RPMI7951 (cell line): ENCODE results near the gene SLC6A19. TPM values are rescaled to one million over a fixed set of nuclear protein-coding genes. Genes with fewer than 3 reads are reported as not detected.

ENCODE experiments used
- DNase-seq: peaks from one replicate; pipeline ENCODE4 v3.0.0-alpha.2; 2012; ENCODE audit warnings: low read depth
- total RNA-seq: library from RNA; depleted of rRNA; stranded (reverse); fragments of >200 nt; shearing (Covaris generic); gene quantifications from 2 replicates; pipeline ENCODE4 v1.2.3, GENCODE V29; 2014

SLC6A19 gene
- total RNA-seq, 1 experiment from 2014 or later: not detected

DNA sequence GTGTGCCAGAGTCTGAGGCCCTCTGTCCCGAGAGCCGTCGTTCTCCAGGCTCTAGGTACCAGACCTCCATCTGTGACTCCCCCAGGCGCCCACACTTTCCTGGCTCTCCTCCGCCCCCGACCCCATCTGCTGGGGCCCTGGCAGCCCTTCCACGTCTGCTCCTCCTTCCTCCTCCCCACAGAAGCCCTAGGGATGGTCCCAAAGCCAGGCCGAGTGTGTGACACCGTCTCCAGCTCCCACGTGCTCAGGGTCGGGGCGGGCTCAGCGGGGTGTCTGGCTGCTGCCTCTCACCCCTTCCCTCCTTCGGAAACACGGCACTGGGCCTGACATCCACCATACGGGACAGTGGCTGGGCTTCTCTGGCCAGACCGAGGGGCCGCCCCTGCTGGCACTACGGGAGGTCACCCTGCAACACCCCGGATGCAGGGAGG, 20.5 kb upstream of the SLC6A19 start:
- no peak for DNase-seq

DNA sequence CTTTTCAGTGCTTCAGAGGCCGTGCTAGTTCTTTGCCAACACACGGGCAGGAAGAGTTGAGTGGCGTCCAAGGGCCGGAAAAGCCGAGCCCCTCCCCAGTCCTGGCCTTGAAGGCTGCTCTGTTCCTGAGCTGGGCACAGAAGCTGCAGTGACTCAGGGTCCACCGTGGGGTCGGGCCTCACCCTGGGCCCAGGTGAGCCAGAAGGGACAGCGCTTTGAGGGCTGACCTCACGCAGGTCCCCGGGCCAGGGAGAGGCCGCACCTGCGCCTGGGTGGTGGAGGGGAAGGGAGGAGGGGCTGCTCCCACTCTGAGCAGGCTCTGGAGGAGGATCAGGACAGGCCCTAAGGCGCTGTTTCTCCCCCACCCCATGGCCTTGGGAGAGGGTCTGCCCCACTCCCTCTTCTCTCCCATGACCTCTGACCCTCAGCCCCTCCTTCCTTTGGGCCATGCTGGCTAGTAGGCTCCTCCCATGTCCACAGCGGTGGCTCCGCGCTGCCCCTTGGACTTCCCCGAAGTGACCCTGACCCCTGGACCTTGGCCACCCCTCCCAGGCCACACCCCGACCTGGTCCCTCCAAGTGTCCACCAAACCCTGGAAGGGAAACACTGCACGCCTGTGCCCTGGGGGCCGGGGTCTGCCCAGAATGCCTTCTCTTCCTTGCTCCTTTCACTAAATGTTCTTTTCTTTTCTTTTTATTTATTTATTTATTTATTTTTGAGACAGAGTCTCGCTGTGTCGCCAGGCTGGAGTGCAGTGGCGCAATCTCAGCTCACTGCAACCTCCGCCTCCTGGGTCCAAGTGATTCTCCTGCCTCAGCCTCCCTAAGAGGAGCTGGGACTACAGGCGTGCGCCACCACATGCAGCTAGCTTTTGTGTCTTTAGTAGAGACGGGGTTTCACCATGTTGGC, 19.7 kb upstream of the SLC6A19 start:
- DNase-seq: no peak

DNA sequence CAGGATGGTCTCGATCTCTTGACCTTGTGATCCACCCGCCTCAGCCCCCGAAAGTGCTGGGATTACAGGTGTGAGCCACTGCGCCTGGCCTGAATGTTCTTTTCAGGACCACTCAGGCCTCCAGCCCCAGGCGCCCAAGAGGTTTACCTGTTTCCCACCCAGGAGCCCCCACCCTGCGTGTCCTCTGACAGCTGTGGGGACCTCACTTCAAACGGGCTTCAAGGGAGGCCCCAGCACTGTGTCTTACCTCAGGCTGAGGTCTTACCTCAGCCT, 19.1 kb upstream of the SLC6A19 start:
- DNase-seq: no peak

DNA sequence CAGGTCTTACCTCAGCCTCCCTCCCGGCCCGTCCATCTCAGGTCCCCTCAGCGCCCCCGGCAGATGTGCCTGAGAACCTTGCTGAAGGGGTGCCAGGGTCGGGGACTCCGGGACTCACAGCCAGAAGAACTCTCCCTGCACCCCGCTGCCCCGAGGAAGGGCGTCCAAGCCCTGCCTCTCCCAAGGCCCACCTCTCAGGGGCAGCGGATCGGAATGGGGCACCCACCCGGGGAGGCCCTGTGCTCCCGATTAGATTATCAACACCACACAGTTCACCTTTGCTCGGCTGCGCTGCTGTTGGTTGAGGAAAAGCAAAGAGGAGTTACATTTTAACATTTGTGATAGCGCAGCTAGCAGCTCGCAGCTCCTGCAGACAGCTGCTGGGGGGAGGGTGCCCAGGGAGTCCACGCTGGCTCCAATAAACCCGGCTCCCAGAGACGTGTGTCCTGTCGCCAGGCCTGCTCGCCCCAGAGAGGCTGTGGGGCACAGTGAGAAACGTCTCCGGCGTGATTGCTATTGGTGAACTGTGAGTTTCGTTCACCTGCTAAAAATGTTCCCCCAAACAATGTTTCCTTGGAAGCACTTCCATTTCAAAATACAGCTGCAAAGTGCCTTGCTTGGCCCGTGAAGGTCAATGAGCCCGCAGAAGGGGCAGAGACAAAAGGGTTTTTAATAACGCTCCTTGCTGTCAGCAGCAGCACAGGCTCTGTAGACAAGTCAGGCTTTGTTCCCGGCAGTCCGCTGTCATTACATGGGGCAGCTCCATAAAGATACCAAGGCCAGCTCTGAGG, 18.6 kb upstream of the SLC6A19 start:
- peak; percentile 8 for DNase-seq

DNA sequence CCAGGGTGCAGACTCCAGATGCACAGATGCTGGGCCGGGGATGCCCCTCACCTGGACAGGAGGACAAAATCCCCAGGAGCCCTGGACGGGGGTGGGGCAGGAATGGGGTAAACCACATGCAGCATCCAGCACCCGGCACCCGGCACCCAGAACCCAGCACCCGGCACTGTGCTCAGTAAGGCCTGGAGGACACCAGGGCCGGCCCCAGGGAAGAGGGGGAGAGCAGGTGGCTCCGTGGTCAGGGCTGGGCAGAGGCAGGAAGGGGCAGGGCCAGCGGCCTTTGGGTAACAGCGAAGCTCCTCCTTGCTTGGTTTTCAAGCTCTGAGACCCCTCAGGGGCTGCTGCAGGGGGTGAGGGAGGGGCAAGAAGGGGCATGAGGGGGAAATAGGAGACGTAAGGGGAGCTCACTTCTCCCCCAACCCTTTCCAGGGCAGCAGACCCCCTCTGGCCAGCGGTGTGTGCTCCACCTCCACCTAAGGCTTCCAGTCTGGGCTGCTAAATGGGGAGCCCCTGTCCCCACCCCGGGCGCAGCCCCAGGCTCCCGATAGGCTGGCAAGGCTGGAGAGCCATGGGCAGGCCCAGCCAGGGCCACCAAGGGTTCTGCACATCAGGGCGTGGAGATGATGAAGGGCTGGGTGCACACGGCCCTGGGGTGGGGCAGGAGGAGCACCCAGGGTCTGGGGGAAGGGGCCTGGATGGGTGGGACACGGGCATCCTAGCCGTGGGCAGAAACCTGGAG, 17.8 kb upstream of the SLC6A19 start:
- no peak for DNase-seq

DNA sequence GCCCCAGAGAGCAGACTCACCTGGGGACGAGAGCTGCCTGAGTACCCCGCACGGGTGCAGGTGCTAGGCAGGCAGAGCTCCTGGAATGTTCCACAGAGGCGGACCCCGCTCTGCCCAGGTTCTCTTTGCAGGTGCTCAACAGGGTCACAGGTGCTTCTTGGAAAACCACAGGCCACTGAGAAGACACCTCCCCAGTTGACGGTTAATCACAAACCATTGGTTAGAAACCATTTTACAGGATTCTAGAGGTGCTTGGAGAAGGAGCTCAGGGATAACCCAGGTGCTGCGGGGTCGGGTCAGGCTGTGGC, 17.3 kb upstream of the SLC6A19 start:
- no peak for DNase-seq

DNA sequence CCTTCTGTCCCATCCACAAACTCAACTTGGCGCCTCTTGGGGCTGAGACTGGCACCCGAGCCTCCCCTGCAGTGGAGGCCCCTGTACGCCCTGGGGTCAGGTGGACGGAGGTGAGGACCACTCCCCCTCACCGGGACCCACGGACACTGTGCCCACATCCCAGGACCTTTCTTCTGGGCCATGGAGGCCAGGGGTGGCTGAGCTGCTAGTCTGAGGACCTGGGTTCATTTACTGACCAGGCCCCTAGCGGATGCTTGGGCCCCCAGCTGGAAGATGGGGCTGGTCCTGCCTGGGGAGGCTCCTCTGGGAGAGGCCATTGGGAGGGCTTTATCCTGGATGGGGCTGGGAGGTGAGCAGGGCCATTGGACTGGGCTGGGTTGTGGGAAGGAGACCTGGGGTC, 16.9 kb upstream of the SLC6A19 start:
- no peak for DNase-seq

DNA sequence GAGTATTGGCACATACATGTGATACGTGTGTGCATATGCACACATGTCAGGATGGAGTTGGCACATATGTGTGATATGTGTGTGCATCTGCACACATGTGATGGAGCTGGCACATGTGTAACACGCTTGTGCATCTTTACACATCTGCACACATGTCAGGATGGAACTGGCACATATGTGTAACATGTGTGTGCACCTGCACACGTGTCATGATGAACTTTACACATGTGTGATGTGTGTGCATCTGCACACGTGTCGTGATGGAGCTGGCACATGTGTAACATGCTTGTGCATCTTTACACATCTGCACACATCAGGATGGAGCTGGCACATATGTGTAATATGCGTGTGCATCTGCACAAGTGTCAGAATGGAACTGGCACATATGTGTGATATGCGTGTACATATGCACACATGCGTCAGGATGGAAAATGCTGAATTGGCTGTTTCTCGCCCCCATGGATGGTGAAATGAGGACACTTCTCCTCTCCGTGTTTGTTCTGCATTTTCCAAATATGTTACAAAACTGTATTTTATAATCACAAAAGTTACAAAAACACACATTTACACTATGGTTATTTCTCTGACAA, 16.3 kb upstream of the SLC6A19 start:
- DNase-seq: no peak

DNA sequence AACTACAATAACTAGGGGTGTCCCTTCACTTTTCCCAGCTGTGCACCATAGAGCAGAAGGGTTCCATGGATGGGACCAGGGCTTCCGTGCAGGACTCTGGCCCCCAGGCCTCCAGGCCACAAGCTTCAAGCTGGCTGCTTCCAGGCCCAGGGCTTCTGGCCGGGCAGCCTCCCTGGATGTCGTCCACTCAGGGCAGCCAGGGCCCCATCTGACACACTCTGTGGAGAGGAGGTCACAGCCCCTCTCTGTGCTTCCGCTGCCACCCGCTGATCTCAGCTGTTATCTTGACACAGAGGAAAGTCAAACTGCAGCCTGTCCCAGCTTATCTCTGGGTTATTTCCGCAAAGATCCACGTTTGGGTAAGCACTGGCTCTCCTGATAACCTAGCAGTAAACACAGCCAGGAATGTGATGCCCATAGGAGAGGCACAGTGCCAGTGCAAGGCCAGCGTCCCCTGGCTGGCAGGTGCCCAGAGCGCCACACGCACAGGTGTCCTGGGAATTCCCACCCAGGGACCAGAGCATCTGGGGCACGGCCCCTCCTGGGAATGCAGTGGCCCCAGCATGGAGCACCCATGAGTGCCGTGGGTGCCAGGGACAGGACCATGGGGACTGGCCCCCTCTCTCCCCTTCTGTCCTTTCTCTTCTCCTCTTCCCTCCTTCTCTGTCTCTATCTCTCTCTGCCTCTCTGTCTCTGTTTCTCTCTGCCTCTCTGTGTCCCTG, 15.6 kb upstream of the SLC6A19 start:
- DNase-seq: no peak

DNA sequence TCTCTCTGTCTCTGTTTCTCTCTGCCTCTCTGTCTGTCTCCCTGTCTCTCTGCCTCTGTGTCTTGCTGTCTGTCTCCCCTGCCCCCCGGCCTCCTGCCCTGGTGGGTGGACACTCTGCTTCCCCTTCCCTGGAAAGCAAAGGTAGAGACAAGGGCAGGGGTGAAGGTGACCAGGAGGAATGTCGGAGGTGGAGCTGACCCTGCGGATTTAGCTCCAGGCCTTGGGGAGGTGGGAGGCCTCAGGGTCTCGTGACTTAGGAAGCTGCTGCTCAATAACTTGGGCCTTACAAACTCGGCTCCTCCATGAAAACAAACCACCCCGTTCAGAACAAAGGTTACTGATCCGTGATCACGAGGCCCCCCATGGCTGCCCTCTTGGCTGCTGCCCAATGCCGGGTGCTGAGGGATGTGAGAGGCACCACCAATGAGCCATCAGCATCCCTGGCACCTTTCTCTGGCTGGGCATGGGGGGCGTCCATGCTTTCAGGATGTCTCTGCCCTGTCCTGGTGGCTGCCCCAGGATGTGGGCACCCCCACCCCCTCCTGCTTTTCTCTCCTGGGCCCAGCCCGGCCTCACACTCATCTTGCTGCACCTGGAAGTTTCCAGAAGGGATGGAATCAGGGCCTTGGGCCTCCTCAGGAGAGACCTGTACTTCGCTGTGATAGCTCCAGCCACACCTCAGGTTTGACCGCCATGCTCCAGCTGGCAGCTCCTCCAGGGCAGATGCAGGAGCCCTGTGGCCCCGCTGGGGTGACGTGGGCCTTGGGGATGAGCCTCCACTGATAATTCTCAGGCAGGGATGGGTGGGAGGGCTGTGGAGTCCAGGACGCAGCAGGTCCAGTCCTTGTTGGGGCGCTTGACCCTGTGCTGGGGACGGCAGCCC, 14.8 kb upstream of the SLC6A19 start:
- no peak for DNase-seq

DNA sequence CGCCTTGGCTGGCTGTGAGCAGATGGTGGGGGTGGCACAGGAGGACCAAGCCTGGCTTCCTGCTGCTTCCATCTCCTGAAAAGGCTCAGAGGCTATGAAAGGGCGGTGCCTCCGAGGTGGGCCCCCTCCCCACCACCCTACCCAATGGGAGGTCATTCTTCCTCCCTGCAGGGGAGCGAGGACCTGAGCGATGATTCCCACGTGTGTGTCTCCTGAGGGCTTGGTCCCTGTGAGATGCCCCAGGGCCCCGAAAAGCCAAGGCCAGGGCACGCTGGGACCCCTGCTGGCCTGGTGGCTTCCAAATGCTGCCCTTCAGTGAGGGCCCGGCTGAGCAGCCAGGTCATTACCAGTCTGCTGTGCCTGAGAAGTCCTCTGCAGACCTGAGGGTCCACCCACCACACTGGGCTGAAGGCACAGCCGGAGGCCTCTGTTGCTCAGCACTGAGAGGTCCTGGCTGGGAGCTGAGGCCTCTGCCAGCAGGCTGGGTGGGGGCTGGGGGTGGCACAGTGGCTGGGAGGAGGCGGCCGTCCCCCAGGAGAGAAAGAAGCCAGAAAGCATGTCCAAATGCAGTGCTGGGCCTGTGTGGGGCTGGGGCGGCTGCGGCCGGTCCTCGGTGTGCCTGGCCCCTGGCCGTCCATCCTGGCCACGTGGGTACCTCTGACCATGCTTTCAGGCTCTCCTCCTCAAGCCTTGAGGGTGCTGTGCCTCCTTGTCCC, 14.0 kb upstream of the SLC6A19 start:
- no peak for DNase-seq

DNA sequence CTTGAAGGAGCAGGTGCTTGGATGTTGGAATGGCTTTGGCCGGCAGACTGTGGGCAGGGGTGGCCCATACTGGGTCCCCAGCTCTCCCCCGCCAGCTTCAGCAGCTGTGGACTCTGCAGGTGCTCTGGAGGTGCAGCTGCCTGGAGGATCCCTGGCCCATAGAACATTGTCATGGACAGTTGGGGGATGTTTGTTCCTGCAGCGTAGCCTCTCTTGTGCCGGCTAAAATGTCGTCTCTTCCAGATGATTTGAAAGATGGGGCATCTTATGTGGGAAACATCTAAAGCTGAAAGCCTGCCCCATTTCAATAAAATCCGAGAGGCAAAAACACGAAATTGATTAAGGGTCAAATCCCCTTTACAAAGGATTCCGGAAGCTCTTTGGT, 13.5 kb upstream of the SLC6A19 start:
- DNase-seq: no peak

DNA sequence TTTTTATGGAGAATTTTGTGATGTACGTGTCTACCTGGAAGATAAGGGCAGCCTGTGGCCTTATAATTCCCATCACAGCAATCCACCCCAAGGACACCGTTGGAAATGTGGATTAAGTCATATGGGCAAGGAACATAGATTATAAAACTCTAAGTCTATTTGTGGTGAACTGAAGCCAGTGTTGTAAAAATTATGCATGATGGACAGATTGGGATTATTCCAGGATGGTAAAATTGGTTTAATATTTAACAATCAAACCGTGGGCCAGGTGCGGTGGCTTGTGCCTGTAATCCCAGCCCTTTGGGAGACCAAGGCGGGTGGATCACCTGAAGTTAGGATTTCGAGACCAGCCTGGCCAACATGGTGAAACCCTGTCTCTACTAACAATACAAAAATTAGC, 12.9 kb upstream of the SLC6A19 start:
- no peak for DNase-seq

DNA sequence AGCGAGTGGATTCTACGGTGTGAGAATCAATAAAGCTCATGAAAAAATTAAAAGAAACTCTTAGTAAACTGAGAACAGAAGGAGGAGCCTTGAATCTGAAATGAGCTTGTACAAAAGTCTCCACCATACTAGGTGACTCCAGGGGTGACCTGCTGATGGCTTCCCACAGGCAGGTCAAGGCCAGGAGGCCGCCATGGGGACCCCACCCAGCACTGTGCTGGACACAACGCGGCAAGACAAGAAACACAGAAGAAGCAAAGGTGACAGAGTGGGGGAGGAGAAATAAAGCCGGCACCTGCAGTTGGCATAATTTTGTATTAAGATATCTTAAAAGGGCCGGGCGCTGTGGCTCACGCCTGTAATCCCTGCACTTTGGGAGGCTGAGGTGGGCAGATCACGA, 12.1 kb upstream of the SLC6A19 start:
- no peak for DNase-seq

DNA sequence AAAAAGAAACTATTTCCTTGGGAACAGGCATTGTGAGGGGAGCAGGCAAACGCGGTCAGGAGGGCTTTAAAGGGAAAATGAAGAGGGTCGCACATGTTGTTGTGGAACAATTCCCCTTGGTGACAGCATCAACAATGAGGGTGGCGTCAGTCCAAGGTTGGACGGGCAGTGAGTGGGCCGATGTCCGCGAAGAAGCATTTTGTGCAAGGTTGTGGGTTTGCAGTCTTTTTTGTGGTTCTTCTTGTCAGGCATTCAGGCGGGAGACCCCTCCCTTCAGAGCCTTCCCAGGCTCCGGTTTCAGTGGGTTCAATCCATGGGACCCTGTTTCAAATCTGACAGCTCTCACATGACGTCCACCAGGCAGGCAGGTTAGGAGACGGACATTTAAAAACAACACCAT, 11.1 kb upstream of the SLC6A19 start:
- no peak for DNase-seq

DNA sequence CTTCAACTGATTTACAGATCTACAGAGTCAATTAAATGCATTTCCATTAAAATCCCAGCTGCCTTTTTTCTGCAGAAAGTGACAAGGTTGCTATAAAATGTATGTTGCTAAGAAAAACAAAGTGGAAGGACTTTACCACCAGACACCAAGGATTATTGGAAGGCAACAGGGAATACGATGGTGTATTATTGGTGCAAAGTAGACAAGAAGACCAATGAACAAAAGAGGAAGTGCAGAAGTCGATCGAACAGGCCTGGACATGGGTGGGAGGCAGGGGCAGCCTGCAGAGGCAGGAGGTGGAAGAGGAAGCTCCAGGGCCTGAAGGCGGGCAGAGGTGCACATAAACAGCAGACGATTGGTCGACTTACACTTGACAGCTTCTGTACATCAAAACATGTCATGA, 10.6 kb upstream of the SLC6A19 start:
- DNase-seq: no peak

DNA sequence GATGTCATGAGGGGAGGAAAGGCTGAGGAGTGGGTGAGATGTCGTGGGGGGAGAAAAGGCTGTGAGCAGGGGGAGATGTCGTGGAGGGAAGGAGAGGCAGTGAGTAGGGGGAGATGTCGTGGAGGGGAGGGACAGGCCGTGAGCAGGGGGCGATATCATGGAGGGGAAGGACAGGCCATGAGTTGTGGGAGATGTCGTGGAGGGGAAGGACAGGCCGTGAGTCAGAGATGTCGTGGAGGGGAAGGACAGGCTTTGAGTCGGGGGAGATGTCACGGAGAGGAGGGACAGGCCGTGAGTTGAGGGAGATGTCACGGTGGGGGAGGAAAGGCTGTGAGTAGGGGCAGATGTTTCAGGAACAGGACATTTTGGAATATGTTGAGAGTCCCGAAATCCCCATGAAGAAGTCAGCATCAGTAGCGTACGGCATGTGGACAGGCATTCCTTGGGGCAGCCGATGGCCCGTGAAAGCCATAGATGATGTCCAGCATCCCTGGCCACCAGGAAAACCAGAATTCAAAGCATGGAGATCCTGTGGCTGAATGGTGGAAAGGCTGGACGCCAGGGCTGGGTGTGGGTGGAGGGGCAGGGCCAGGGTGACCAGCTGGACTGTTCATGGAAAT, 8.3 kb upstream of the SLC6A19 start:
- no peak for DNase-seq

DNA sequence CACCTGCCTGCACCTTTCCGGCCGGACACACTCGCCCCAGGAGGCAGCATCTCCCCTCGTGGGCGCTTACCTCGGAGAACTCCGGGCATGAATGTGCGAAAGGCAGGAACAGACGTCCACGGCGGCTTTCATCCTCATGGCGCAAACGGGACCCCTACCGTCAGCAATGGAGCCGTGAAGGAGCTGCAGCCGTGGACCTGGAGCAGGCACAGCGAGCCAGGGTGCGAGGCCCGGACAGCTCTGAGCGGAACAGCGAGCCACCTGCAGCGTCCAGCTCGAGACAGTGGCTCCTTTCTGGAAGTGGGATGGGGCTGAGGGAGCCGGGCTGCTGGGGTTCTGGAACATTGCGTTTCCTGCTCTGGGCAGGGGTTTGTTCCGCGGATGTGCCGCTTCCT, 7.8 kb upstream of the SLC6A19 start:
- DNase-seq: no peak

DNA sequence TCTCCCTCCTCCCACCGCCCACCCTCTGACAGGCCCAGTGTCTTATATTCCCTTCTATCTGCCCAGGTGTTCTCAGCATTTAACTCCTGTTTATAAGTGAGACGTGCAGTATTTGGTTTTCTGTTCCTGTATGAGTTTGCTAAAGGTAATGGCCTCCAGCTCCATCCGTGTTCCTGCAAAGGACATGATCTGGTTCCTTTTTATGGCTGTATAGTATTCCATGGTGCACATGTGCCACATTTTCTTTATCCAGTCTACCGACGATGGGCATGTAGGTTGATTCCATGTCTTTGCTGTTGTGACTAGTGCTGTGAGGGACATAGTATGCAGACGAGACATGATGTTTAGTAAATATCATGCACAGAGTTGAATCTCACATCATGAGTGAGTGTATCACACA, 7.0 kb upstream of the SLC6A19 start:
- DNase-seq: no peak

DNA sequence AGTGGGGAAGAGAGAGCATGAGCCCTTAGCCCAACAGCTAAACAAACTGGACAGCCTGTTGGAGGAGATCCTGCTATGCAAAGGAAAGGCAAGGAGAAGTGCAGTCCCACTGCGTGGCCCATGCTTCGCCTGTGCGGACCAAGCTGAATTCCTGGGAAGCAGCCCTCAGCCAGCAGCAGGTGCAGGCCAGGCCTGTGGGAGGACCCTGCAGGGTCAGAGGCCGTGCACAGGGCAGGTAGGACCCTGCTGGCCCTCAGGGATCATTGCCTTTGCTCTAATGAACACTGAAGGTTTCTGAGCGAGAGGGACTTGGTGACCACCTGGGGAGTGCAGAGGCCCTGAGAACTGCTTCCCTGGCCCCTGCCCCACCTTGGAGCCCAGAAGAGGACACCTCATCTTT, 6.0 kb upstream of the SLC6A19 start:
- no peak for DNase-seq
